HG02970 (cell line): ENCODE measurements around the gene HES4.
"Not testable (repeated sequence)": the region's sequence is repeated elsewhere in the genome, so short reads cannot be mapped to it uniquely, and the experiment has no call there.

Experiments
- ATAC-seq: cut with Tn5 transposase; IDR thresholded peaks from one replicate; pipeline ENCODE4 v1.9.1; 2021; ENCODE audit warnings: mild to moderate bottlenecking, moderate library complexity, moderate number of reproducible peaks; ENCODE audit not compliant: unreplicated experiment, low FRiP score

The HES4 gene

DNA sequence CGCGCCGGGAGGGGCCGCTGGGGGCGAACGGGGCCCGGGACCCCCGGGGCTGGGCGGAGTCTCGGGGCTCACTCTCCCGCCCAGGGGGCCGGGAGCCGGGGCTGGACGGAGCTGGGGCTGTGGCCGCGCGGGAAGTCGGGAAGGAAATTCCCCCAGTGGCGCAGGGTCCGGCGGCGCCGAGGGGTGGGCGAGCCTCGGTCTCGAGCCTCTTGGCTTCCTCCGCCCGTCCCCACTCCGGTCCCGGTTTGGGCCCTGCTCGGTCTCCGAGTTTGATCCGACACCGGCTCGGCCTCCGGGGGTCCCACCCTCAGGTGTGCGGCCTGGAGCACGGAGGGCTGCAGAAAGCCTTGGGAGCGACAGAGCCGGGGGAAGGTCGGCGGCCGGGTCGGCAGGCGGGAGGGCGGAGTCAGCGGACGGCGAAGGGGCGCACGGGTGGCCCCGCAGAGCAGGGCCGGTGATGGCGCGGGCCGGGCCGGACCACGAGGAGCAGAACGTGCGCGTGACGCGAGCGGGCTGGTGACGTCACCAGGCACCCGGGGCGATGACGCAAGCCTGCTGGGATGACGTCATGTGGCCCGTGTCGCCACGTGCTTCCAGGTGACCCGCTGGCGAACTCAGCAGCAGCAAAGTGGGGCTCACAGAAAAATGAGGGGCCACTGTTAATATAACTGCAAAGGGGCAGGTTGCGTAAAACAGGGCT lies 610 bp upstream of the HES4 start:
- ATAC-seq: no peak

DNA sequence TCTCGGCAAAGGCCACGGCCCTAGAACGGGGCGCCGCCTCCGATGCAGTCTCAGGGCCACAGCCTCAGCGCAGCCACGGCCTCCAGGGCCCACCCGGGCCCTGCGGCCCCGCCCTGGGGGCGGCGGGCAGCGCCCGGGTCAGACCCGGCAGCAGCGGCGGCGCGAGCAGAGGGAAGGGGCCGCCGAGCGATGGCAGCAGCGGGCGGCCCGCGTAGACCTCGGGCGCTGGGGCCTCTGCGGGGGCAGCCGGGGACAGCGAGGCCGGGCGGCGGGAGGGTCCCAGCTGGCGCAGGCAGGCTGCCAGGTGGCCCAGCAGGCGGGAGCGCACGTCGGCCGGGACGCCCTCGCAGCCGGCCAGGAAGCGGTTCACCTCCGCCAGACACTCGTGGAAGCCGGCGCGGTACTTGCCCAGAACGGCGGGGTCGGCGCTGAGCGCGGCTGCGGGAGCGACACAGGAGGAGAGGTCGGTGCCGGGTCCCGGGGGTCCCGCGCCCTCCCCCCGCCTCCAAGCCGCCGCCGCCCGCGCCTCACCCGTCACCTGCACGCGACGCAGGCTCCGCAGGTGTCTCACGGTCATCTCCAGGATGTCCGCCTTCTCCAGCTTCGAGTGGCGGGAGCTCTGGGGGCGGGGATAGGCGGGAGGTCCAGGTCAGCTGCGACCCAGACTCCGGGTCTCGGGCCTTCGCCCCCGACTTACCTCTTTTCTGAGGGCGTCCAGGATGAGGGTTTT lies 737 bp downstream of the HES4 start:
- ATAC-seq: no peak

DNA sequence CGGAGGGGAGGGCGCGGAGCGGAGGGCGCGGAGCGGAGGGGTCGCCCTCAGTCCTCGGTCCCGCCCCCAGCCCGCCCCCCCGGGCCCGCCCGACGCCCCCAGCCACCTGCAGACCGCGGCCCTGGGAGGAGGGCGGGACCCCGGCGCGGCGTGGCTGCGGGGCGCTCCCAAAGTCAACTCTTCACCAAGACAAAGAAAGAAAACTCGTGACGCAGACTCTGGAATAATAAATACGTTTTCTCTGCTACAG lies 1.2 kb downstream of the HES4 start:
- no peak for ATAC-seq

DNA sequence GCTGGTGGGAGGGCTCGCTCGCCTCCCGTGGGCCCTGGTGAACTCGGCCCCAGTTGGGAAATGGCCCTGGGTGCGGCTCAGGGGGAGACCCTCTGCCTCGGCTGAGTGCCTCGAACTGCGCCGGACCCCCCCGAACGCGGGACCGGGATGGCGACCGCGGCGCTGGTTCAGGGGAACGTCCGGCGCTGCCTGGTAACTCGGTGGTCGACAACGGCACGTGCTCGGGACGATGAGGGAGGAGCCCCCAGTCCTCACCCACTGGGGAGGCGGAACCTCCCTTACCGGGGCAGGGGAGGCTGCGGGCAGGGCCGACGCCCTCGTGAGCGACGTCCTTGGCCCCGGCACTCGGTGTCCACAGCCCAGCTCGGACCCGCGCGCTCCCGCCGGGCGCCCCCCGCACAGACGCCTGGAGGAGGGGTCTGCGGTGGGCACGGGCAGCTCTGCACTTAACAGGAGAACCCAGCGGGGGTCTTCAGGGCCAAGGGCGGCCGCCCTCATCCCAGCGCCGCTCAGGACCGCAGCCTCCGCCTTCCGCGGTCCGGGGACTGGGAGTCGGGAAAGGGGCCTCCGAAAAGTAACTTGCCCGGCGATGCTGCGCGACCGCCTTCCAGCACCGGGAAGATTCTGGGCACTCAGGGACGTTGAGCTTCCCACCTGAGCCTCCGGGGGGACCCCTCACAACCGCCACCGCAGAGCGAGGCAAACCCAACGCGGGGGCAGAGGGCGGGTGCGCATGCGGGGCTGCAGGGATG lies 1.7 kb downstream of the HES4 start:
- ATAC-seq: no peak

DNA sequence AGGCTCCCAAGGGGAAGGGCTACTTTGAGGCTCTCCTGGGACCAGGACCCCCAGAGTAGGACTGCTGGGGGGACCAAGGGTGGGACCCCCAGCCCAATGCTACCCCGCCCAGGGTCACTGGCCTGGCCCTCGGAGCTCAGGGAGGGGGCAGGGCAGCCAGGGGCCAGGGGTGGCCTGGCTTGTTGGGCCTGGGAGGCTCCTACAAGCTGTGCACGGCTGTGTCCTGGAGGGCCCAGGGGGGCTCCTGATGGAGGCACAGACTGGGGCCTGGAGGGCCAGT lies 2.2 kb downstream of the HES4 start:
- no peak for ATAC-seq

DNA sequence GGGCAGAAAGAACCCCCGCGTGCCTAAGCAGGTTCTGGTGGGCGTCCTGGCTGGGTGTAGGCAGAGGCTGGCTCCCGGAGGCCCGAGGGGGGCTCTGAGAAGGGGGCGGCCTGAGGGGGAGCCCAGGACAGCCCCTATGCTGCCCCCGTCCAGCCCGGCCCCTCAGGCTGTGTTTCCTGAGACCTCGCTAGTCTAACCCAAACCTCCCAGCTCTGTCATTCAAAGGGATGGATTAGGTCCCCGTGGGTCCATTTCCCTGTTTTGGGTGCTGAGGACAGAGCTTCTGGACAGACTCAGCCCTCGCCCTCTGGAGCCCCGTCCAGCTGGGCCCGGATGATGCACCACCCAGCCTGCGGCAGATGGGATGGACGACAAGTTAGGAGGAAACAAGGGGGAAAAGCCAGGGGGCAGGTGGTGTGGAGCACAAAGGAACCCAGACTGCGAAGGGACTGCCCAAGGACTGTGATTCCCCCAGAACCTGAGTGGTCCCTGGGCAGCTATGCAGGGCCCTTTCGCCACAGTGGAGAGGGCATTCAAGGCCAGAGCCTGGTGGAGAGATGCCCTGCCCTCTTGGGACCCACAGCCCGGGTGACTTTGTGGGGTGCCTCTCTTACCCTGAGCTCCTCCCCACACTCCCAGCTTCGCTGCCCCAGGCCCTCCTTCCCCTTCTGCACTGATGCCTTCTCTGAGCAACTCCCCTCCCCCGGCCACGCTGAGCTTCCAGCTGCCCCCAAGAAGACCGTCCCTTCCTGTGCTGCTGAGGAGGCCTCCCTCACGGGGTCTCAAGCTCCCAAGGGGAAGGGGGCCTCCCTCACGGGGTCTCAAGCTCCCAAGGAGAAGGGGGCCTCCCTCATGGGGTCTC lies 2.8 kb downstream of the HES4 start:
- no peak for ATAC-seq

DNA sequence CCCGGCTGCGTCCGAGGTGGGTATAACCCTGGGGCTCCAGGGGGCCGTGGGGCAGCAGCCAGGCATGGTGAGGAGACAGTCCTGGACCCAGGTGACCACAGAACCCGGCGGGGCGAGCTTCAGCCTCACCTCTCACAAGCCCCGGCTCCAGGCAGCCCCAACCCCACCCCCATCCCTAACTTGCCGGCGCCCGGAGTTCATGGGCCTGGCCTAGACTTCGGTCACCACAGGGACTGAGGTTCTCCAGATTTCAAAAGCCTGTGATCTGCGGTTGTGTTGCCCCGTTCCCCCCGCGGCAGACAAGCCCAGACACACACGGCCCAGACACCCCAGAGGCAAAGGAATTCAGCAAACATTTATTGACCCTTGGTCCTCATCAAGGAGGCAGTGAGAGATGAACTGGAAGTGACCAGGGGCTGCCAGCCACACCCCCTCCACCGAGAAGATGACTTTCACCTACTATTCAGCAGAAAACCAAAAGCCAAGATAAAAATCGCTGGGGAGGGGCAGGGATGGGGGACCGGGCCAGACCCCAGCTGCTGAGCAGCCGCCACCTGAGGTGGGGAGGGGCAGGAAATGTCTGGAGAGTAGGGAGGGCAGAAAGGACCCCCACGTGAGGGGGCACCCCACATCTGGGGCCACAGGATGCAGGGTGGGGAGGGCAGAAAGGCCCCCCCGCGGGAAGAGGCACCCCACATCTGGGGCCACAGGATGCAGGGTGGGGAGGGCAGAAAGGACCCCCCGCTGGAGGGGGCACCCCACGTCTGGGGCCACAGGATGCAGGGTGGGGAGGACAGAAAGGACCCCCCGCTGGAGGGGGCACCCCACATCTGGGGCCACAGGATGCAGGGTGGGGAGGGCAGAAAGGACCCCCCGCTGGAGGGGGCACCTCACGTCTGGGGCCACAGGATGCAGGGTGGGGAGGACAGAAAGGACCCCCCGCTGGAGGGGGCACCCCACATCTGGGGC lies 3.9 kb downstream of the HES4 start:
- ATAC-seq: no peak

DNA sequence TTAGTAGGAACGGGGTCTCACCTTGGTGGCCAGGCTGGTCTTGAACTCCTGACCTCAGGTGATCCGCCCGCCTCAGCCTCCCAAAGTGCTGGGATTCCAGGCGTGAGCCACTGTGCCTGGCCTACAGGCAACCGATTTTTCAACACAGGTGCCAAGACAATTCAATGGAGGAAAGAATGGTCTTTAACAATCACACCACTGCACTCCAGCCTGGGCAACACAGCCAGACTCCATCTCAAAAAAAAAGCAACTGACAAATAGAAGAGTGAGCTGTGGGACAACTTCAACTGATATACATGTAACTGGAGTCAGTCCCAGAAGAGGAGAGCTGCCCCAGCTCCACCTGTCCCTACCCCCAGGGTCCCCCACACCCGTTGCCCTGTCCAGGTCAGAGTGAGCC lies 5.4 kb downstream of the HES4 start:
- ATAC-seq: not testable (repeated sequence)

DNA sequence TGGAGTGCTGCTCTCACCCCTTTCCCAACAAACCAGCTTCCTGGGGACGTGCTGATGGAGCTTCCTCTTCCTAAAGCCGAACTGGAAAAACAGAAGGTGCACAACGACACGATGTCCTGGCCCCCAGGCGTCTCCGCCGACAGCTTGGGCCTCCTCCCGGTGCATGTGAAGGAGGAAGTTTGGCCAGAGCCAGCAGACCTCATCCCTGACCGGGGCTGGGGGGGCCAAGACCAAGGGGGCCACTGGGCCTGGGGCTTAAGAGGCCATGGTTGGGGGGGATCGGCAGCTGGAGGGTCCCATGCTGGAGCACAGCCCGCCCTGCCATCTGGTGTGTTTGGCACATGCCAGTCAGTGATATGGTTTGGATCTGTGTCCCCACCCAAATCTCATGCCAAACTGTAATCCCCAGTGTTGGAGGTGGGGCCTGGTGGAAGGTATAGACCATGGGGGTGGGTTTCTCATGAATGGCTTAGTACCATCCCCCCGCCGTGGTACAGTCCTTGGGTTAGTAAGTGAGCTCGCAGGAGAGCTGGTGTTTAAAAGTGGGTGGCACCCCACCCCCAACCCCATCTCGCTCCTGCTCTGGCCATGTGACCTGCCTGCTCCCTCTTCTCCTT lies 6.4 kb downstream of the HES4 start:
- ATAC-seq: no peak

DNA sequence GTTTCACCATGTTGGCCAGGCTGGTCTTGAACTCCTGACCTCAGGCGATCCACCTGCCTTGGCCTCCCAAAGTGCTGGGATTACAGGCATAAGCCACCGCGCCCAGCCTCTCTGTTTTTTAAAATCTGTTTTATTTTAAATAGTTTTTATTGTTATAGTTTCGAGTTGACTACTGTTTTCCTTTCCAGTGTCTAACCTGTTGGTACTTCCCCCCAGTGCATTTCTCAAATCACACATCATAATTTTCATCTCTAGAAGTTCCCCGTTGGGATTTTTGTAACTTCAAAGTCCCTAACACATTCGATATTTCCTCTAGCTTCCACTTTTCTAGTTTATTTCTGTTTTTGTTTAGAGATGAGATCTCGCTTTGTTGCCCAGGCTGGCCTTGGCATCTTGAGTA lies 7.5 kb downstream of the HES4 start:
- ATAC-seq: no peak

DNA sequence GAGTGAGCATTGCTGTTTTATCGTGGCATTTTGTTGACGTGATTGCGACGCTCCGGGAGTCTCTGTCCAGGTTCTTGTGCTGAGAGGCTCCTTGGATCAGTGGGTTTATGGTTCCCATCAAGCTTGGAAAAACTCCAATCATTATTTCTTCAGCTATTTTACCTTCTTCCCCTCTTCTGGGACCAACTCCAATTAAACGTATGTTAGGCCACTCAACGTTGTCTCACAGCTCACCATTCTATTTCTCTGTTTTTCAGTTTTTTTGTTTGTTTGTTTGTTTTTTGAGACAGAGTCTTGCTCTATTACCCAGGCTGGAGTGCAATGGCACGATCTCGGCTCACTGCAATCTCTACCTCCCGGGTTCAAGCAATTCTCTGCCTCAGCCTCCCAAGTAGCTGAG lies 8.0 kb downstream of the HES4 start:
- ATAC-seq: no peak

DNA sequence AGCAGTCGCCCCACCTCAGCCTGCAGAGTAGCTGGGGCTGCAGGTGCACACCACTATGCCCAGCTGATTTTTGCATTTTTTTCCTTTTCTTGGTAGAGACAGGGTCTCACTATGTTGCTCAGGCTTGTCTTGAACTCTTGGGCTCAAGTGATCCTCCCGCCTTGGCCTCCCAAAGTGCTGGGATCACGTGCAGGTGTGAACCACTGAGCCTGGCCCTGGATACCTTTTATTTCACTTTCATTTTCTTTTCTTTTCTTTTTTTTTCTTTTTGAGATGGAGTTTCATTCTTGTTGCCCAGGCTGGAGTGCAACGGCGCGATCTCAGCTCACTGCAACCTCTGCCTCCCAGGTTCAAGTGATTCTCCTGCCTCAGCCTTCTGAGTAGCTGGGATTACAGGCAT lies 8.6 kb downstream of the HES4 start:
- not testable (repeated sequence) for ATAC-seq

DNA sequence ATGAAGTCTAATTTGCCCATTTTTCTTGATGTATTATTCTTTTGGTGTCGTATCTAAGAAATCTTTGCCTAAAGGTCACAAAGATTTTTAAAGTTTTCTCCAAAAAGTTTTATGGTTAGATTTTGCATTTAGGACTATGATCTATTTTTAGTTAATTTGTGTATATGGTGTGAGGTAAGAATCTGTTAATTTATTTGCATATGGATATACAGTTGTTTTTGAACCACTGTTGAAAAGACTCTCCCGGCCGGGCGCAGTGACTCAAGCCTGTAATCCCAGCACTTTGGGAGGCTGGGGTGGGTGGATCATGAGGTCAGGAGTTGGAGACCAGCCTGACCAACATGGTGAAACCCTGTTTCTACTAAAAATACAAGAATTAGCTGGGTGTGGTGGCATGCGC lies 11.8 kb downstream of the HES4 start:
- not testable (repeated sequence) for ATAC-seq

DNA sequence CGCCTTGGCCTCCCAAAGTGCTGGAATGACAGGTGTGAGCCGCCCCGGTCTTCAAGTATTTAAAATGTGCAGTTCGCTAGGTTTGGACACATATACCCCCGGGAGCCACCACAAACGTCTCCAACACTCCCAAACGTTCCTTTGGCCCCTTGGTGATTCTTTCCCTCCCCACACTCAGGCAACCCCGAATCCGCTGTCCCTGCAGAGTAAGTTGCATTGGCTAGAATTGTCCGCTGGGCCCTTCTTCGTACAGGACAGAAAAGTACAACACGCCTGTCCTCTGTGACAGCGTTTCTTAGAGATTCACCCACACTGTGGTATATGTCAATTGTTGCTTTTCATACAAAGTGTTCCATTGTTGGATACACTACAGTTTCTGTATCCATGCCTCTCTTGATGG lies 14.8 kb downstream of the HES4 start:
- ATAC-seq: no peak

DNA sequence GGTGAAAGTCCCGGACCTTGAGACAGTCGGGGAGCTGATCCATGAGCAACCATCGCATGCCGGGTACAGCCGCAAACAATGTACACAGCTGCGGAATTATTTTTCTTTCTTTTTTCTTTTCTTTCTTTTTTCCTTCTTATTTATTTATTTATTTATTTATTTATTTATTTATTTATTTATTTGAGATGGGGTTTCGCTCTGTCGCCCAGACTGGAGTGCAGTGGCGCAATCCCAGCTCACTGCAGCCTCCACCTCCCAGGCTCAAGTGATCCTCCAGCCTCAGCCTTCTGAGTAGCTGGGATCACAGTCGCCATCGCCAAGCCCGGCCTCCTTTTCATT lies 15.5 kb downstream of the HES4 start:
- no peak for ATAC-seq

DNA sequence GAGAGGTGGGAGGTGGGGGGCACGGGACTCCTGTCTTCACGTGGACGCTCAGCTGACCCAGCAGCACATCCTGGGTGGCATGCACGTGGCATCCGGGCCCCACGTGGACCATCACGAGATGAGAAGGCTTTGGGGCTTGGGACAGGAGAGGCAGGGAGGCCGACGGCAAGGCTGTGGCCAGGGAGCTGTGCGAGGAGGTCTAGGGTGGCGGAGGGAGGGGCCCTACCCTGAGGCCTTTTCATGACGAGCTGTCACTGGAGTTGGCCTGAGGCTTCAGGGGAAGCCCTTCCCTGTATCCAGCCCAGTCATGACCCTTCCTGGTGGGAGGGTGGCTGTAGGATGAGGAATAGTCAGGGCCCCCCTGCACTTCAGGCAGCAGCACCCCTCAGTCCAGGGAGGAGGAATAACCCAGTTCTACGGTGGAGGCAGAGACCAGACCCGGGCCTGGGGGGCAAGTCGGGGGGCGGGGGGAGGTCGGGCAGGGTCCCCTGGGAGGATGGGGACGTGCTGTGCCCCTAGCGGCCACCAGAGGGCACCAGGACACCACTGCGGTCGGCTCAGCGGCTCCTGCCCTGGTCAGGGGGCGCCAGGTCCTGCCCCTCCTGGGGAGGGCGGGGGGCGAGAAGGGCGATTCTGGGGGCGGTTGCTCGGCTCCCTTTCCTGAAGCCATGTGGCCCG lies 16.0 kb downstream of the HES4 start:
- ATAC-seq: no peak

DNA sequence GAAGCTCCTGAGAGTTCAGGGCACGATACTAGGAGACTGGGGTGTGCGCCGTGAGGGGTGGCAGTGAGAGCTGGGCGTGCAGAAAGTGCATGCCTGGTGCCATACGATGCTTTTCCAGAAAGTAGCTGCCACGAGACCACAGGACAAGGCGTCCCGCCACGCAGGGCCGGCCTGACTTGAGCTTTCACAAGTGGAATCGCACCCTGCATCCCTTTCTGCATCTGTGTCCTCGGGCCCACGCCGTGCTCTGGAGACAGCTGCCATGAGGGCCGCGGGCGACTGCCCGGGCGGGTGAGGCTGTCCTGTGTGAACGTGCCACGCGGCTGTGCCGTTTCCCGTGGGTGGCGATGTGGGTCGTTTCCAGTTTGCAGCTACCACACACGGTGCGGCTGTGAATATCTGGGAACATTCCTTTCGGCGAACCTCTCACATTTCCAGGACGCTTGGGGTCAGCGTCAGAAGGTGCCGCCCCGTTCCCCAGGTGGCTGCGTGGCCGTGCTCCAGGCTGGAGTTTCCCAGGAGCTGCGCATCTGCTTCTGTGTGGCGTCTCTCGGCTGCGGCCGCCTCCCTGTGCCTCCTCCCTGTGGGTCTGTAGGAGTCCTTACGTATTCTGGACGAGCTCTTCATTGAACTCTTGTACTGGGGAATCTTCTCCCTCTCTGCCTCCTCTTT lies 17.0 kb downstream of the HES4 start:
- no peak for ATAC-seq

DNA sequence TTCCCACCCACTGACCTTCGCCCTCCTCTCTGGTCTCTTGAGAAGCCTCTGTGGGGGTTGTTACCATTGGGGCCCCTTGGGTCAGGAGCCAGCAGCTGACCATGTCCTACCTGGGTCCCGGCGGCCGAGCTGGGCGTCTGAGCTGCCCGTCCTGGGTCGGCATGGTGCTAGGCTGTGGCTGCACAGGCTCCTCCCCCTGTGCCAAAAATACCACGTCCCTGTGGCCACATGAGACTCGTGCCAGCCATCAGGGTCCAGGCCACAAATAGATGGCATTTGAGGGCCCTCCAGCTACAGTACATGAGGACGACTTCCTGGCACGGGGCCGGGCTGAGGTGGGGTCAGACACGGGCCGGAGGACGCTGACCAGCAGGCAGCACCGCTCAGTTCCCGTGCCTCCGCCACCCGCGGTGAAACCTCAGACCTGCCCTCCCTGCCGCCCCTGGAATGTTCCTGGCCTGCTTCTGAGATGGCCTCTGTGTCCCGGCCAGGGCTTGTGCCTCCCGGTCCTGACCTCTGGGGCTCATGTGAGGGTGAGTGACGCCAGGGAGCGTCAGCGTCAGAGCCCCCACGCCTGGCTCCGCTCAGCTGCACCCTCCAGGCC lies 17.8 kb downstream of the HES4 start, which contains the start of gene PERM1:
Gene PERM1 (minus strand): TSS at position 139 of the 604 bp plus-strand sequence. CDS start 1,064 bp downstream, outside the sequence.
- no peak for ATAC-seq
